GM20431 (cell line): ENCODE results near the gene DIPK1A.
"Not testable (repeated sequence)": the region's sequence is repeated elsewhere in the genome, so short reads cannot be mapped to it uniquely, and the experiment has no call there.

Experiments
- in situ Hi-C: fragments of 300-500 bp; cut with MseI, MboI; formaldehyde crosslinking; loops from one replicate; pipeline ENCODE4 v1.15.0; 2020; ENCODE audit warnings: low sequenced_read_pairs; ENCODE audit not compliant: unreplicated experiment

DIPK1A gene

GRCh38 chr1:92923664-92924063 lies 37.6 kb downstream of the DIPK1A start:
- in situ Hi-C loops: no loop called here

GRCh38 chr1:92922356-92923035 lies 38.8 kb downstream of the DIPK1A start:
- in situ Hi-C loops: no loop called here

- in situ Hi-C loops: no loop called here
Measured at GRCh38 chr1:92921031-92922023, 39.9 kb downstream of the DIPK1A start.

GRCh38 chr1:92916899-92917298 lies 44.4 kb downstream of the DIPK1A start:
- in situ Hi-C loops: no loop called here

GRCh38 chr1:92915547-92915946 lies 45.7 kb downstream of the DIPK1A start:
- in situ Hi-C loops: no loop called here

GRCh38 chr1:92913093-92913819 lies 48.0 kb downstream of the DIPK1A start:
- in situ Hi-C loops: no loop called here

GRCh38 chr1:92910081-92910480 lies 51.2 kb downstream of the DIPK1A start:
- in situ Hi-C loops: no loop called here

- in situ Hi-C loops: no loop called here
Measured at GRCh38 chr1:92909321-92909720, 51.9 kb downstream of the DIPK1A start.

- in situ Hi-C loops: no loop called here
Measured at GRCh38 chr1:92907949-92908684, 53.1 kb downstream of the DIPK1A start.

- in situ Hi-C loops: no loop called here
Measured at GRCh38 chr1:92903765-92904164, 57.5 kb downstream of the DIPK1A start.

- in situ Hi-C loops: no loop called here
Measured at GRCh38 chr1:92902406-92902744, 58.9 kb downstream of the DIPK1A start.

GRCh38 chr1:92901699-92902405 lies 59.4 kb downstream of the DIPK1A start:
- in situ Hi-C loops: no loop called here

- in situ Hi-C loops: no loop called here
Measured at GRCh38 chr1:92901126-92901525, 60.1 kb downstream of the DIPK1A start.

- in situ Hi-C loops: no loop called here
Measured at GRCh38 chr1:92900539-92900938, 60.7 kb downstream of the DIPK1A start.

- in situ Hi-C loops: no loop called here
Measured at GRCh38 chr1:92899780-92900179, 61.5 kb downstream of the DIPK1A start.

- in situ Hi-C loops: not testable (repeated sequence)
Measured at GRCh38 chr1:92898053-92898452, 63.2 kb downstream of the DIPK1A start.

- in situ Hi-C loops: no loop called here
Measured at GRCh38 chr1:92887465-92887864, 73.8 kb downstream of the DIPK1A start.

- in situ Hi-C loops: no loop called here
Measured at GRCh38 chr1:92886886-92887419, 74.3 kb downstream of the DIPK1A start.

GRCh38 chr1:92884195-92884594 lies 77.1 kb downstream of the DIPK1A start:
- in situ Hi-C loops: no loop called here
